ENCODE data around the gene CYP51A1. TPM values are rescaled to one million over a fixed set of nuclear protein-coding genes. Genes with fewer than 3 reads are reported as not detected.

CYP51A1 gene
- total RNA-seq, 4 donors from 2014 or later: 79.0 to 168 (median 119) TPM

DNA sequence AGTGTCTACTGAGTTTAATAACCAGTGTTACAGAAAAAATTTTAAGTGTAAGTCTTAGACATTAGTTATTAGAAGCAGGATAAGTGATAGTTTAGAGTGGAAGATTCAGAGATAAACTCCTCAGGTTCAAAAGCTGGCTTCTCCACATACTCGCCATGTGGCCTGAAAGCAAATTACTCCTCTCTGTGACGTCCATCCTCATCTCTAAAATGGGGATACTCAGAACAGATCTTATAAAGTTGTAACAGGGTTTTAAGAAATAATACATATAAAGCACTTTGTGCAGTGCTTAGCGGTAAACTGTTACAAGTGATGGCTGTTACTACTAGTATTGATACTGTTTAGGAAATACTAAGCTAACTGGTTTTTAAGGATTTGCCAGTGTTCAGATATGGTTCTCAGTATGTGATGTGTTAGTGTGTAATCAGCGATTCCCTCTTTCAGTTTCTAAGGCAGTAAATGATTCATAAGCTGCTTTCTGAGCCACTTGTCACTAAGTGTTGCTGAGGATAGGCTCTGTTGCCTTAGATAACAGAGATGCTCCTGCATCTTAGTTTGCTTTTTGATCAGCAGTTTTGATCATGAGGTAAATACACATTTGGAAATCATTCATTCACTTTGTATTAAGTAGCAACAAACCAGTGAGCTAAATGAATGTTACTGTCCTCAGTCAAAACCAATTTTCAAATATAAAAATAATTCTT, 58.7 kb downstream of the CYP51A1 start:
- Histone ChIP-seq H3K9me3 (no peaks in the 10 kb centered on the region), H3K4me3 (no peak overlapping the region), H3K4me1 (peaks cover 0 to 10% (median 0%) of the 10 kb centered on the region in 3 donors), H3K27me3 (no peaks in the 10 kb centered on the region), H3K36me3 (peaks cover 4 to 80% (median 7%) of the 10 kb centered on the region in 3 donors), H3K27ac (peak overlapping the region in 3 of 4 donors; percentile 57 to 81 (median 72))
- no peak for TF ChIP-seq POLR2A (IDR thresholded peaks at IDR 0.05)
- TF ChIP-seq, protein P1, sequence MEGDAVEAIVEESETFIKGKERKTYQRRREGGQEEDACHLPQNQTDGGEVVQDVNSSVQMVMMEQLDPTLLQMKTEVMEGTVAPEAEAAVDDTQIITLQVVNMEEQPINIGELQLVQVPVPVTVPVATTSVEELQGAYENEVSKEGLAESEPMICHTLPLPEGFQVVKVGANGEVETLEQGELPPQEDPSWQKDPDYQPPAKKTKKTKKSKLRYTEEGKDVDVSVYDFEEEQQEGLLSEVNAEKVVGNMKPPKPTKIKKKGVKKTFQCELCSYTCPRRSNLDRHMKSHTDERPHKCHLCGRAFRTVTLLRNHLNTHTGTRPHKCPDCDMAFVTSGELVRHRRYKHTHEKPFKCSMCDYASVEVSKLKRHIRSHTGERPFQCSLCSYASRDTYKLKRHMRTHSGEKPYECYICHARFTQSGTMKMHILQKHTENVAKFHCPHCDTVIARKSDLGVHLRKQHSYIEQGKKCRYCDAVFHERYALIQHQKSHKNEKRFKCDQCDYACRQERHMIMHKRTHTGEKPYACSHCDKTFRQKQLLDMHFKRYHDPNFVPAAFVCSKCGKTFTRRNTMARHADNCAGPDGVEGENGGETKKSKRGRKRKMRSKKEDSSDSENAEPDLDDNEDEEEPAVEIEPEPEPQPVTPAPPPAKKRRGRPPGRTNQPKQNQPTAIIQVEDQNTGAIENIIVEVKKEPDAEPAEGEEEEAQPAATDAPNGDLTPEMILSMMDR (IDR thresholded peaks at IDR 0.05): no peak
- WGBS, 2 donors: 79 to 82% methylated on average over 4 of the region's 4 CpGs
- no peak for DNase-seq
- intact Hi-C loops (cut with DNase I): no loop called here

DNA sequence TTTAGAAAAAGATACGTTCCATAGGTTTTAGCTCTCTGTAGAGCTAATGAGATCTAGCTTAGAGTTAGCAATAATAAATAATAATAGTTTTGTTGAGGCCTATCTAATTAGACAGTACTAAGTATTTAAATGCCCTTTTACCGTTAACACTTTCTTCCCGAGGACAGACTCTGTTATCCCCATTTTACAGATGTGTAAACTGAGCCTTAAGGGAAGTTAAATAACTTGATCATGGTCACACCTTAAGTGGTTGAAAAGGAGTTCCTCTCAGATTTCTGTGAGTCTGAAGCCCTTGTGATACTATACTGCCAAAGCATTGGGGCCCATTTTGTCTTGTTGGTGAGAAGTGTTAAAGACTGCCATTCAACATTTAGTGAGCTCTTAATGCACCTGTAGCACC, 61.6 kb downstream of the CYP51A1 start:
- TF ChIP-seq POLR2A (IDR thresholded peaks at IDR 0.05): no peak
- TF ChIP-seq, protein P1 (IDR thresholded peaks at IDR 0.05): no peak
- DNase-seq: no peak
- Histone ChIP-seq H3K27me3 (no peaks in the 10 kb centered on the region), H3K4me3 (no peak overlapping the region), H3K4me1 (peaks cover 0 to 10% (median 0%) of the 10 kb centered on the region in 3 donors), H3K9me3 (no peaks in the 10 kb centered on the region), H3K27ac (no peak overlapping the region), H3K36me3 (peaks cover 0 to 77% (median under 1%) of the 10 kb centered on the region in 3 donors)
- WGBS, 2 donors: 89 to 95% methylated on average over 3 of the region's 3 CpGs
- intact Hi-C loops (cut with DNase I): no loop called here

DNA sequence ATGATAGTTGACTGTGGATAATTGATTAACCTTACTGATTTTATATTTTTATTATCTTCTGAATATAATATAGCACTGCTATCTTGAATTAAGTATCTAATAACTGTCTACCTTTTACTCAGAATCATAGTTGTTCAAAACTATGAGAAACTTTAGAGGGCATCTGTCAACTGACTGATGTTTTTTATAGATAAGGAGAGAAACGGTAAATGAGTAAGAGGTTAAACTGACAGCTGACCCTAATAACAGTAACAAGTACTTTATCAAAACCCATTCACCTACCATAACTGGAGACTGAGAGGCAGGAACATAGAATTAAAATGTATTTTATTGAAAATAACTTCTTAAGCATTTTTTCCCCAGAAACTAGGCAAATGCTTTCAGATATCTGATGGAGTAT, 62.2 kb downstream of the CYP51A1 start:
- H3K4me3 ChIP-seq: no peak overlapping the region
- H3K36me3 ChIP-seq: peaks cover 0 to 77% (median 0%) of the 10 kb centered on the region in 3 donors
- no peak overlapping the region for H3K27ac ChIP-seq
- 86 to 90% methylated on average over 1 of the region's 1 CpG for WGBS, 2 donors
- no peak for DNase-seq
- peaks cover 0 to 10% (median 0%) of the 10 kb centered on the region in 3 donors for H3K4me1 ChIP-seq
- TF ChIP-seq, protein P1 (IDR thresholded peaks at IDR 0.05): no peak
- intact Hi-C loops (cut with DNase I): no loop called here
- H3K27me3 ChIP-seq: no peaks in the 10 kb centered on the region
- no peaks in the 10 kb centered on the region for H3K9me3 ChIP-seq

DNA sequence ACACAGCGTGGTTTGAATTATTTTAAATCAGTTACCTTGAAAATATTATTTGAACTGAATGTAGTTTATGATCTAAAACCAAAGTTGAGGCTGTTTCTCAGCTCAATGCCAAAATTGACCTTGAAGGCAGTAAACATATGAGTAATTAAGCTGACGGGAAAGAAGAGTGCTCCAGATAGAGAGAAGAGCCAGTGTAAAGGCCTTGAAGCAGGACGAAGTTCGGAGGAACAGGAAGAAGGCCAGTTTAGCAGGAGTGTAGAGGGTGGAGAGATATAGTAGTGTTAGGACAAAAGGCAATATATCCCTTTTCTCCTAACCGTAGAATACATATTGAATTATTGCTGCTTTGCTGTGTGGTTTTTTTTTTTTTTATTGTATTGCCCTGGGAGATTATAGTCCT, 63.2 kb downstream of the CYP51A1 start:
- 88 to 94% methylated on average over 5 of the region's 5 CpGs for WGBS, 2 donors
- TF ChIP-seq POLR2A (IDR thresholded peaks at IDR 0.05): no peak
- TF ChIP-seq, protein P1 (IDR thresholded peaks at IDR 0.05): no peak
- peaks cover 0 to 6% (median 0%) of the 10 kb centered on the region in 3 donors for H3K4me1 ChIP-seq
- no peaks in the 10 kb centered on the region for H3K9me3 ChIP-seq
- no peak overlapping the region for H3K27ac ChIP-seq
- H3K4me3 ChIP-seq: no peak overlapping the region
- intact Hi-C loops (cut with DNase I): no loop called here
- DNase-seq: no peak
- peaks cover 0 to 86% (median 0%) of the 10 kb centered on the region in 3 donors for H3K36me3 ChIP-seq
- H3K27me3 ChIP-seq: no peaks in the 10 kb centered on the region

DNA sequence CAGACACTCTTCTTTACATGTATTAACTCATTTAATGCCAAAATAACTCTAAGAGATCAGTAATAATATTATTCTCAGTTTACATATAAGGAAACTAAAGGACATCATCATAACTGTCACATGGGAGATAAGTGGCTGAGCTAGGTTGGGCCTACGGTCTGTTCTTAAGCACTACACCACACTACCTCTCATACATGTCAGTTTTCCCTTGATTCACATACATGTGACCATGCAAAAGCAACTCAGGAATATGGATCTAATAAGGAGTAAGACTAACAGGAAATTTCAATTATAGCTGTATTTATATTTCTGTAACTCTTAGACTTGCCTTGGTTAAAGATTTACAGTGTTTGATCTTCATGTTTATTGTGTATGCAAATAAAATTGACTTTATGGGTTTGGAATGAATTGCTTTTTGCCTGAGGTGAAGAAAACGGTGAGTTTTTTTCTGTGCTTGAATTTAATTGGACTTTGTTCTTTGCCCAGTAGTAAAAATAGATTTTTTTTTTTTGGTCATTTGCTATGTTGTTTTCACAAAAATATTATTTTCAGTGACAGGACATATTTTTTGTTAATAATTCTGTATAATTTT, 69.7 kb downstream of the CYP51A1 start:
- DNase-seq: no peak
- Histone ChIP-seq H3K4me1 (peaks cover 0 to 23% (median 0%) of the 10 kb centered on the region in 3 donors), H3K27ac (no peak overlapping the region), H3K36me3 (peaks cover 0 to 75% (median 0%) of the 10 kb centered on the region in 3 donors), H3K9me3 (no peaks in the 10 kb centered on the region), H3K27me3 (no peaks in the 10 kb centered on the region), H3K4me3 (no peak overlapping the region)
- WGBS, 2 donors: 85 to 95% methylated on average over 2 of the region's 2 CpGs
- intact Hi-C loops (cut with DNase I): no loop called here
- TF ChIP-seq, protein P1 (IDR thresholded peaks at IDR 0.05): no peak
- no peak for TF ChIP-seq POLR2A (IDR thresholded peaks at IDR 0.05)

Measured in esophagus squamous epithelium (tissue), 5 donors.